Measurements from ENCODE around the gene LDLRAD4.

The LDLRAD4 gene

DNA sequence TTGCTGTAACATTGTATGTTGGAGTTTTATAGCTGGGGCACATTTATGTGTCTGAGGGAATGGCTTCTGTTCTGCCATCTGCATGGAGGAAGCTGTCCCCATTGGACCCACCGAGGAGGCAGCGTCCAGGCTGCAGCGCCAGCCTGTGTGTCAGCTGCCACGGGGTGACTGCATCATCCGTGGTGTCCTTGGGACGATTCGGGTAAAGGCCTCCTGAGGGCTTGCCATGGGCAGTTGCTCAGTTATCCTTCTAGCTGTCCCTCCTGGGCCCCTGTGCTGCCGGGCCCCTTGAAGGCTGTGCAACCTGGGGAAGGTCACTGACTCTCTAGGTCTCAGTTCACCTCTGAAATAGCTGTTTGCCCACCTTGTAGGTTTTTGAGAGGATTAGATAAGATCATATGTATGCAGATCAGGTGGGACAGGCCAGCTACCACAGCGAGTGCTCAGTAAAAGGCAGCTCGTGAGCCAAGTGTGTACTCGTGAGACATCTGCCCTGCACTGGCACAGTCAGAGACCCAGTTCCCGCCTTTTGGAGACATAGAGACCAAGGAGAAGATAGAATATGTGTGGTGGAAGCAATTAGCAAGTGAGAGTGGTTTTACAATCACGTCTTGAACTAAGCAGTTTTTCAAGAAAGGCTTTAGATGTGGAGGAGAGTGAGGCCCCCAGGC is 10.6 kb downstream of the LDLRAD4 start:
- DNase-seq (ENCODE audit: low read depth), result no peak

DNA sequence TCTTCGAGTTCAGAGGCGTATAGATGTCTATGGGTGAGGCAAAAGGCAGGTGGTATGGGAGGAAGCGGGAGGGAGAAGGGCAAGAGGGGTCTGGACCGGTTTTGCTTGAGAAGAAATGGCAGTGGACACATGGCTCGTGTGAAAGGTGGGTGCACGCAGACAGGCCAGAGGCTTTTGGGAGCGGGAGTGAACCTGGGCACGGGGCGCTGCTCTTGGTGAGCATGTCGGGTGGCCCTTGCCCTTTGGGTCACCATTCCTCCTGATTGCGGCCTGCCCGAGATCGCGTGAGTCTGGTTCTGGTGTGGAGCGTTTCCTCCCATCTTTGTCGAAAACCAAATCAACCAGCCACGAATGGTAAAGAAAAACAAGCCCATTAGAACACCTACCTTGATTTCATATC is 12.6 kb downstream of the LDLRAD4 start:
- no peak for DNase-seq (ENCODE audit: low read depth)

DNA sequence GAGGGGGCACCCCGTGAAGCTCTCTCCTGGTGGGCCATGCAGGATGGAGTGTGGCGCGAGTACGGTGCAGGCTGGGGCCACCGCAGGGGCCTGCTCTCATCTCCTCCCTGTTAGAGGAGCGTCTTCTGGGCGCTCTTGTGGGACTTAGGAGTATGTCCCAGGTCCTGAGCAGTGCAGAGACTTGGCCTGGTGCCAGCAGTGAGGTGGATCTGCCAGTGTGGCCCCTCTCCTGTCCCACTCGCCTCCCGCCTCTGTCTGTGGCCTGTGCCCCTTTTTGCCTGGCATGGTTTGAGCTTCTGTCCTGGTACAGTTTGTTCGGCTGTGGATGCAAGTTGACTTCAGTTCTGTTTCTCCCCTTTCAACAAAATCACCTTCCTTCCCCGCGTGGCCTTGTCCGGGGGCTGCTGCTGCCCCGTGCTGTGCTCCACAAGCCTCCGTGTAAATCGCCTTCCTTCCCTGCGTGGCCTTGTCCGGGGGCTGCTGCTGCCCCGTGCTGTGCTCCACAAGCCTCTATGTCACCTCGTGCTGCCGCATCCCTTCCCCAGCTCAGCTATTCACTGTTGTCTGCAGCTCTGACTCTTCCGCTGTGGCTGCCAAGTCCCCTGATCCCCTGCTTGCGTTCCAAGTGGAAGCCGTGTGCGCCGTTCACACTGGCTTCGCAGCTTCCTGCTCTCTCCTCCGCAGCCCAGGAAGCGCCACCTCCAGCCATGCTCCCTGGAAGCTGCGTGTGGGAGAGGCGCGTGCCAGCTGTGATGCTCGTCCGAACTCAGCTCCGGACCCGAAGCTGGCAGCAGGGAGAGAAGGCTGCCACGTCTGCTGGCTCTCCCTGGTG is 13.7 kb downstream of the LDLRAD4 start:
- no peak for DNase-seq (ENCODE audit: low read depth)

DNA sequence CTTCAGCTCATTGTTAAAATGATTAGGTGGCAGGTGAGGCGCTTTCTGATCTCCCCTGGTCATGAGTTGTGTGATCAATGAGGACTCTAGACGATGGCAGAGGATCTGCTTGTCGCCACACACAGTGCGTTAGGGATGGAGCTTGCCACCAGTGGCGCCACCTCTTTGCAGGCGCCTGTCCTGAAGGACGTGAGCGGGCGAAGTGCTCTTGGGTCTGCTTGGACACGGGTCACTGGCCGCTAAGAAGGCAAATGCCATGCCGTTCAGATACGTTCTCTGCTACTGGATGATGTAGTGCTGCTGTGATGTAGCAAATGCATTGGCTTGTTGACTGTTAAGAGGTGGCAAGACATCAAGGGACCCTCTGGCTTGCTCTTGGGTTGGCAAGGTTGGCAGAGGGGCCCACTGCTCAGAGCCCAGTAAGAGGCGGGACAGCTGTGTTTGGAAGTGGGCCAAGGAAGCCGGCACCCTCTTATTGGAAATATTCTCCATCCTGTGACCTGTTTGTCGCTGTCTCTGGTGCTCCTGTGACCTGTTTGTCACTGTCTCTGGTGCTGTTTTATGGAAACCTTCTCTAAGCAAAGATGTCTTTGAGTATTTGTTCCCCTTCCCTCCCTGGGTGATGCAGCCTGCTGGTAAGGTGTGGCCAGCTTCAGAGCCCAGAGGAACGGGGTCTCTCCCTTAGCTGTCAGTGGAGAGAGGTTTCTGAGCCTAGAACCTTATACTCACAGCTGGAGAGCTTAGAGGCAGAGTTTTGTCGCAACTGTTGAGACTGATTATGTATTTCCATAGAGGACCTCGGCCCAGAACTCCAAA is 14.6 kb downstream of the LDLRAD4 start:
- no peak for DNase-seq (ENCODE audit: low read depth)

DNA sequence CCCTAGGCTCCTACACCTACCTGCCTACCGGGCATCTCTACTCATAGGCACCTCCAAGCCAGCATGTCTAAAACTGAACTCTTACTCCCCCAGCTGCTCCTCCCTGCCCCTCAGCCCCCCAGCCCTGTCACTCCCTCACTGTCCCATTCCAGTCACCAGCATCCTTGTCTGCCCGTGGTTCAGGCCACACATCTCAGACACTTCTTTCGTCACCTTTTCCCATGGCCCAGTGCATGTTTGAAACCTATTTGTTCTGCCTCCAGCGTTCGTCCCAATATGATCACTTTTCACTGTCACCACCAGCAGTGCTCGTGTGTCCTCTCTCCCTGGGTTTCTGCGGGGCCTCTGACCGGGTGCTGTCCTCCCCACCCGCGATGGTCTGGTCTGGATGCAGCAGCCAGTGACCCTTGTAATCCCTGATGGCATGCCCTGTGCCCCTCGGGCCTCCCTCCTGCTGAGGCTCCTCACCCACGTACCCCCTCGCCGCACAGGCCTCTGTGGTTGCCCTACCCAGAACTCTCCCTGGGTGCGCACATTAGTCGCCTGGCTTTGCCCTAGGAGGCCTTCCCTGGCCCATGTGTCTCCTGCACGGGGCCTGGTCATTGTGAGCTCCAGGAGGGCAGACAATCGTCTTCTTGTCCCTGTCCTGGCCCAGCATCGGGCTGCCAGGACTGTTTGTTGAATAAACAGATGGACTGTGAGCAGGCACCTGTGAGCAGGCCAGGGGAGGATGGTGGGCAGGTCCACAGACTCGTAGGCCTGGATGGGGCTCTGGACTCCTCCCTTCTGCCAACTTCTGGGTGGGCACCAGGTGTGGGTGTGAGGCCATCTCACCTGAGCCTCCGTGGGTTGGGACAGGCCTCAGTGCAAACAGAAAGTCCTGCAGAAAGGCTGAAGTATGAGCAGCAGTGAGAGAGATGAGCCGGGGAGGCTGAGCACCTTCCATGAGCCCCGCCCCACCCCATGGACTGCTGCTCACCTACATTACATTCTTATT is 15.5 kb downstream of the LDLRAD4 start:
- DNase-seq (ENCODE audit: low read depth), result no peak

DNA sequence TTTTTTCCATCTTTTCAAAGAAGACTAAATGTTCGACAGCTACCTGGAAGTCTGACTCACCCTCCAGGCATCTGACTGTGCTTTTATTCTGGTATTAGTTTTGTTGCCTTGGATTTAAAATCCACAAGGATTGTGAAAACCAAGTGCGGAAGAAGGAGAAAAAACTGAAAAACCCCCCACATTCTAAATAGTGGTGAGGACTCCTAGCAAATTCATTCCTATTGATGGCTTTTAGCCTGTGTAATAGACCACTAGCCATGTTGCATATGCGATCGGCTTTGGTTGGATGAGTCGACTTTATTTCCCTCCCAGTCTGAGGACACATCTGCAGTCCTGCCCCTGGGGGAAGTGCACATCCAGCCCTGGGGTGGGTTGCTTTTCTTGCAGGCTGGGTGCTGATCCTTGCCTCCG is 16.9 kb downstream of the LDLRAD4 start:
- no peak for DNase-seq (ENCODE audit: low read depth)

DNA sequence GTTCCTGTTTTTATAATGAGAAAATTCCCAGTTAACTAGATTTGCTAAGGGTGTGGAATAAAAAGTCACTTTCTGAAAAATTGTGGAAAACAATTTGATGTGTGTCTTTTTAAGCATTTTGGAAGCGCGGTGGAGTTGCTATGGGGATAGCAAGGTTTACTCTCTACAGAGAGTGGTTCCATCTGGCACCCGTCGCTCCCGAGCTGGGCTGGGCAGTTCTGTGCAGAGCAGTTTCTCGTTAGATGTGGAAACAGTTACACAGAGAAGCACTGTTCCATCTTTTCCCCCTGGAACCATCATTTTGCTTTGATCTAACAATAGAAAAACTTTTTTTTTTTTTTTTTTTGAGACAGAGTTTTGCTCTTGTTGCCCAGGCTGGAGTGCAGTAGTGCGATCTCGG is 17.4 kb downstream of the LDLRAD4 start:
- no peak for DNase-seq (ENCODE audit: low read depth)

DNA sequence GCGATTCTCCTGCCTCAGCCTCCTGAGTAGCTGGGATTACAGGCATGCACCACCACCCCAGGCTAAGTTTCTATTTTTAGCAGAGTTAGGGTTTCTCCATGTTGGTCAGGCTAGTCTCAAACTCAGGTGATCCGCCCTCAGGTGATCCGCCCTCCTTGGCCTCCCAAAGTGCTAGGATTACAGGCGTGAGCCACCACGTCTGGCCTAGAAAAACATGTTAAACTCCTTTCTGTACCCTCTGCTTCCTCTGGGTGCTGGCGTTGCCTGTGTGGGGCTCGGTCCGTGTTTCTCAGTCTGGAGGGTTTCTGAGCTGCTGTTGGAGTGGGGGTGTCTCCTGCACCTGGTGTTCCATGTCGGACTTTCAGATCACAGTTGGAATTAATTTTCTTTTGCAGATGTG is 17.9 kb downstream of the LDLRAD4 start:
- DNase-seq (ENCODE audit: low read depth), result no peak

DNA sequence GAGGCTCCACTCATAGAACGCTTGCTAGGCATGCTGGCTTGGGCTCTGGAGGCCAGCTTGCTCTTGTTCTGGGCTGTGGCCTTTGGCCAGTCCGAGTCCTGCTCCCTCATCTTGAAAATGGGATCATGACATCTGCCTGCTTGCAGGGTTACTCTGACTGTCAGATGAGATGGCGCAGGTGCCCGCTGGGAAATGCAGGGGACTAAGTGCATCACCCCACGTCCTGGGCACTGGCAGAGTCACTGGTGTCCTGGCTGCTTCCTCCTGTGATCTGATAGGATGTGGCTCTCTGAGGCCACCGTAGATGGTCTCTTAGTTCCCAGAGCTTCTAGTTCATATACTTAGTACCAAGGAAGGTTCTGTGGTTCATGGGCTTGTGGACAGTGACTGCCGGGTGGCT is 18.5 kb downstream of the LDLRAD4 start:
- DNase-seq (ENCODE audit: low read depth), result no peak

DNA sequence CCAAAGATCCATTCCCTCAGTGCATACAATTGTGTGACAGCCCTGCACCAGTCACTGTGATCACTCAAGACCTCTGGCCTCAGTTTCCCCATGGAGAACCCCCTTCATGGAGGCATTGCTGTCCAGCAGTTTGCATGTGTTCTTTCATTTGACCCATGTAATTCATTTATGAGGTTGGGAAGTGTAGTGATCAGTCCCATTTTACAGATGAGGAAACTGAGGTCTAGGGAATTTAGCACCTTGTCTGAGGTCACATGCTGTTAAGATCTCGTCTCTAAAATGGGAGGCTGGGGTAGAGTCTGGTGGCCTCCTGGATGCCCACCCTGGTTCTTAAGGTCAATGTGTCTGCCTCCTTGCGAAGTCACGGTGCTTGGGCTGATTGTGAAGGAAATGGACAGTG is 19.1 kb downstream of the LDLRAD4 start:
- DNase-seq (ENCODE audit: low read depth), result no peak

DNA sequence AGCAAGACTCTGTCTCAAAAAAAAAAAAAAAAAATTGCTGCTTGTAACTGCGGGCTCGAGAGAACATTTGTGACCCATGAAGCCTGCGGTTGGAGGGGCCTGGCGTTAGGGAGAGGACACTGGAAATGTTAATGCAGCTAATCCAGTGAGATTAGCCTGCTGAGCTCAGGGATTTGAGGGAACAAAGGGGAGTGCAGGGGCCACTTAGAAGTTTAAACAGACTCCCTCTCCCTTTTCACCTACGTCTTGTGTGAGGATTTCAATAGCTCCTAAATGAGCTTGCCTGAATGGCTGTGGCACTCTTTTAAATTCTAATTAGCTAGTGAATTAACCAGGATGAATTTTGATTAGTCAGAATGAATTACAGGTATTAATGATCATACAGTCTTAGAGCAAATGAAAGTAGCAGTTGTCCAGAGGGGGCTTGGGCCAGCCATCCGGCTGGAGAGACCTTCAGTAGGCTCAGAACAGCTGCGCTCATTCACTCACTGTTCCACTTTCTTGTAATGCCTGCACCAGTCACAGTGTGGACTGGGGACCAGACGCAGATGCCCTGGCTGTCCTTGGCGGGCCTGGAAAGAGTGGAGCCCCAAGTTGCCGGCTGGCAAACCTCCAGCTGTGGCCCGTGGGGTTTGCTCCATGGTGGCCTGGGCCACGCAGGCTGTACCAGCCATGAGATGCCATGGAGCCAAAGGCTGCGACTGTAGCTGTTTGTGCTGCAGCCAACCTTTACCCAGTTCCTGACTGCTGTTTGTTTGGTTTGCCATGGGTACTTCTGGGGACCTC is 20.8 kb downstream of the LDLRAD4 start:
- DNase-seq (ENCODE audit: low read depth), result no peak

DNA sequence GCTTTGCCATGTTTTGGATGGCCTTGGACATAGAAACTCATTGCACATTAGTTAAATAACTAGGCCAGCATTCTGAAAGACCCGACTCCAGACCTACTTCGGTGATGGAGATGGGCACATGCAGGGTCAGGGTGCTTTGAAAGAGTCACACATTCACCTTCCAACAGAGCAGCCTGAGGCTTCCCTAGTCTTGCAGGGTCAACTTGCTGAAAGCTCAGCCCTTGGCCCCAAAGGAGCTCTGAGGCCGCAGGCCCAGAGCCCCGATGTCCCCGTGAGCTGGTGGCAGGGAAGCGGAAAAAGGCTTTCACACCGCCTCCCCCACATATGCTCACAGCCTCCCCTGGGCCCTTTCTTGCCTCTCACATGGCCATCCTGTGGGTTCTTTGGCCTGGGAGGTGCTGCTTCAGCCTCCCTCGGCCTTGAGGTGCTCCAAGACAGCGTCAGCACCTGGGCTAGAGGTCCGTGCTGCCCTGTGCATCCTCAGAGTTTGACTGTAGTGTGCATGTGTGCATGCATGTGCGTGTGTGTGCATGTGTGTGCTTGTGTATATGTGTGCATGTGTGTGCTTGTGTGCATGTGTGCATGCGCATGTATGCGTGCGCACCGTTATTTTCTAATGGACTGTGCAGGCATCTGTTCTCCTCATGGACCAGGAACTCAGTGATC is 21.6 kb downstream of the LDLRAD4 start:
- no peak for DNase-seq (ENCODE audit: low read depth)

DNA sequence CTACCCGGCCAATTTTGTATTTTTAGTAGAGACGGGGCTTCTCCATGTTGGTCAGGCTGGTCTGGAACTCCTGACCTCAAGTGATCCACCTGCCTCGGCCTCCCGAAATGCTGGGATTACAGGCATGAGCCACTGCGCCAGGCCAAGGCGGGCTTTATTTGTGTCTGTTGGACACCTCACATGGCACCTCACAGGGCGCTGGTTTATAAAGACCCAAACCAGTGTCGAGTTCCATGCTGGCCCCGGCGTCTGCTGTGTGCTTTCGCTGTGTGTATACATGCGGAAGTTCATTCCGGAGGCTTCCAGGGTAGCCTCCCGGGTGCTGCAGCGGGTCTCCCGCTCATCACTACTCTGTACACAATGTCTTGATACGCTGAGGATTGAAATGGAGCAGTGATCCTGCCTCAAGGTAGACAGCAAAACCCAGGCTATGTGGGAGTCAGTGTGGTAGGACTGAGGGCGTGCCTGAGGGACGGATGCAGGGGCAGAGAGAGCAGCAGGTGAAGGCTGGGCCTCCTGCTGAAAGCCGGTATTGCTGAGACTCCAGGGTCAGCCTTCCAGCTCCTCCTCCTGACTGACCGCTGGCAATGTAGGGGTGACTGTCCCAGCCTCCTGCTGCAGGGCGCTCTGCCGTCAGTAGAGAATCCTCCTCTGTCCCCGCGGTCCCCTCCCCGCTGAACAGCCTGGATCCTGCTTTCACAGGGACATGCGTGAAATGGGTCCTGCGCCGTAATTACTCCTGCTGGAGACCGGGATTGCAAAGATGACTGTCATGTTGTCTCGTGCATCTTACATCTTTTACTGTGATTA is 22.7 kb downstream of the LDLRAD4 start:
- no peak for DNase-seq (ENCODE audit: low read depth)

DNA sequence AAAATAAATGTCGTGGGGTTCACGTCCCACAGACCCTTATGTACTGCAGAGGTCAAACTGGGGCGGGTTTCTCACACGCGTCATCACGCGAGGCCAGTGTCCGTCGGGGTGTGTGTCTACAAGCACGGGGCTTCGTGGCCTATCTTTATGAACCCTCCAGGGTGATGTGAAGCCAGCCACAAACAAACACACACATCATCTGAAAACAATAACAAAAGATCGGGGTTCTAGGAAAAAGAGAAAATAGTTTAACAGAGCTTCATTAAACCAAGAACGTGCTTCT is 23.3 kb downstream of the LDLRAD4 start:
- no peak for DNase-seq (ENCODE audit: low read depth)

DNA sequence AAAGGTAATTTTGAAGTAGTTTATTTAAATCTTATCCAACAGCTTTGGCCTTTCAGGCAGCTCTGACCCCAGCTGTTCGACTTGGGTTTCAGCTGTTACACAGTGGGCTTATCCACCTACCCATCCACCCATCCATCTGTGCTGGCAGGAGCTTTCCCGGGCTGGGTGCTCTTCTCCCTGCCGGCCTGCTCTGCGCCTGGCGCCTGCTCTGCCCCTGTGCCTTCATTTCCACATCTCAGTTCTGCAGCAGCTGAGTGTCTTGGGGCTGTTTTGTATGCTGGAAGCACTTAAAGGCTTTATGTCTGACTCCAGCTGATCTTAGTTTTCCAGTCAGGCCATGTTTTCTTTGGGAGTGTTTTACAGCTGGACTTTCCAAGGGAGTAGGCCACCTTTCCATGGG is 24.2 kb downstream of the LDLRAD4 start:
- no peak for DNase-seq (ENCODE audit: low read depth)

DNA sequence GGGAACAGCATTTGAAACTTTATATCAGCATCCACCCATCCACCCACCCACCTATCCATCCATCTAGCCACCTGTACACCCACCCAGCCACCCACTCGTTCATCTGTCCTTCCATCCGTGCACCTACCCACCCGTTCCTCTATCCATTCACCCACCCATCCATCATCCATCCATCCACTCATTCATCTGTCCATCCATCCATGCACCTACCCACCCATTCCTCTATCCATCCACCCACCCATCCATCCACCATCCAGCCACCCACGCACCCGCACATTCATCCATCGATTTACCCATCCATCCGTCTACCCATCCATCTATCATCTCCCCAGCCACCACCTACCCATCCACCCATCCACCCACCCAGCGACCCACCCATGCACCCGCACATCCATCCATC is 24.8 kb downstream of the LDLRAD4 start:
- no peak for DNase-seq (ENCODE audit: low read depth)

DNA sequence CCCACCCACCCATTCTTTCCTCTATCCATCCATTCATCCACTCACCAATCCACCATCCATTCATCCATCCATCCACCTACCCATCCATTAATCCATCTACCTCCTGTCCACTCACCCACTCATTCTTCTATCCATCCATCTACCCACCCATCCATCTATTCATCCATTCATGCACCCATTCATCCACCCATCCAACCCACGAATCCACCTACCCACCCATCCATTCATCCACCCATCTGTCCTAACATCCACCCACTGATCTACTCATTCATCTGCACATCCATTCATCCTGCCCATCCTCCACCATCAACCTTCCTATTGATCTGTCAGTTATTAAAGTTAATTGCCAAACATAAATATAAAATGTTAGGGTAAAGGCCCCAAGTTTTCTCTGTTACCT is 25.6 kb downstream of the LDLRAD4 start:
- no peak for DNase-seq (ENCODE audit: low read depth)

DNA sequence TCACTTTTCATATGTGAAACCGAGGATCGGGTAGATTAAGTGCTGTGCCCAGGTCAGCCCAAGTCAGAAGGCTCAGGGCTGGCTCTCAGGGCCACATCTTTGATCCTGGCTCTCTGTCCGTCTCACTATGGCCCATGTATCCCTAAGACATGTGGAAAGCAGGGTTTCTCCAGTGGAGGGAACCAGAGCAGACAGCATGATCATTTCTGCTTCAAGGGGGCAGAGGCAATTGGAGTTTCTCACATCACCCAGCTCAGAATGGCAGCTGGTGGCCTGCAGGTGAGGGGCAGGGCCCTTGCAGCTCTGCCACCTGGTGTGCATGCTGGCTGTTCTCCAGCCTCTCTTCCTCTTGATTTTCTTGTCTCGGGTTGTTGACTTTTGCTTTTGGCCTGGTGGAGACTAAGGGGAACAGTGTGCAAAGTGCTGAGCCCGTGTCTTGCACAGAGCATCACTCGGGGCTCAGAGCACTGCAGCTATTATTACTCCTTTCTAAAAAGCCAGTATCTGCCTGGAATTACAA is 27.0 kb downstream of the LDLRAD4 start:
- no peak for DNase-seq (ENCODE audit: low read depth)

DNA sequence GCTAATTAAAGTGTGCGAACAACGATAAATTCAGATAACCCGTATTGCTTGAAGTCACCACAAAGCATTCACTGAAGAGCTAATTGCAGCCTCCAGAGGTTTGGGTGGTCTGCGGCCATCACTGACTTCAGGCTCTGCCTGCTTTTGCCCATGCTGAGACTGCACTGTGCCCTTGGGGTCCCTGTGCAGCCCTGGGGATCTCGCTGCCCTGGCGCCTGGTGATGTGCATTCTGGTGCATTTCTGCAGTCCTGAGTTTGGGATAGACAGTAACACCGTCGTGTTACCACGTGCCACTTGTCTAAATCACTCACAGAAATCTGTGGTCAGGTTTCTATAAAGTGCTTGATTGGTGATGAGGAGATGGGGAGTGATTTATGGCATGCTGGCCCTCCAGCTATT is 27.6 kb downstream of the LDLRAD4 start:
- no peak for DNase-seq (ENCODE audit: low read depth)
